Stimulated activated naive CD8-positive, alpha-beta T cell treated with anti-CD3 and anti-CD28 coated beads, Interleukin-15, amount 100 ng/mL, for 72 hours (primary cell): ENCODE results near the gene SORCS1.

Experiments
- ATAC-seq: fragments of 150-1000 bp; cut with Tn5 transposase; 2 replicates; pipeline ENCODE4 v1.10.0; 2021; ENCODE audit warnings: mild to moderate bottlenecking, moderate library complexity
- DNase-seq, 2 donors: peaks; one replicate each; pipeline ENCODE4 v3.0.0; 2021 to 2022
- H3K27ac Mint-ChIP-seq, 2 donors: one replicate each; pipeline ENCODE4 v1.8.0; 2022; ENCODE audit warnings: mild to moderate bottlenecking in 2 of 2, mixed read lengths in 2 of 2, moderate library complexity in 2 of 2
- H3K27me3 Mint-ChIP-seq: one replicate; pipeline ENCODE4 v1.8.0; 2022; ENCODE audit warnings: mixed read lengths
- H3K4me1 Mint-ChIP-seq: one replicate; pipeline ENCODE4 v1.8.0; 2022; ENCODE audit warnings: mild to moderate bottlenecking, mixed read lengths
- H3K4me3 Mint-ChIP-seq, 2 donors: one replicate each; pipeline ENCODE4 v1.8.0; 2022; ENCODE audit warnings: mild to moderate bottlenecking in 2 of 2, mixed read lengths in 2 of 2, moderate library complexity in 1 of 2
- H3K9me3 Mint-ChIP-seq, 2 donors: one replicate each; pipeline ENCODE4 v1.8.0; 2022; ENCODE audit warnings: mixed read lengths in 2 of 2

SORCS1 gene

DNA sequence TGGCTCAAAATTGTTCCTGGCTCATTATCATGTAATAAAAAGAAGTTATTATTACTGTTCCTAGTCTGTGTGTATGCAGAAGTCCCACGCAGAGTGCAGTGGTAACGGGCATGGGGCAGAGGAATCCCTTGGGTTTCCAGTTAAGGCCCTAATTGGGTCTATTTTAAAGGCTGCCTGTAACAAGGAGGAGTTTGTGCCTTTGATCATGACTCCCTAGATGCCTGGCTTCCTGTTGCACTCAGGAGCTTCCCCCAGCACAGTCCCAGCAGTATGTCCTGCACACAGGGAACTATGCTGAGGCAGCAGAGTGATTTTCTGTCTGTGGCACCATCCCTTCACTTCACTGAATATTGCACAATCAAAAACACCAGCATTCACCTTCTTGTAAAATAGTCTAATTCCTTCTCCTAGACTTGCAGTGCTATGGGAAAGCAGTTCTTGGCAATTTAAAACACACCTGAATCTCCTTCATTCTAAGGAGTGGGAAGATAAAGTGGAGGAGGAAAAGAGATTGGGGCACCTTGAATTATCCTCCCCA lies 22.9 kb downstream of the SORCS1 start:
- DNase-seq (no peak), ATAC-seq (no peak)
- Mint-ChIP-seq H3K4me3 (no peak overlapping the region), H3K4me1 (no peaks in the 10 kb centered on the region), H3K27ac (no peak overlapping the region), H3K27me3 (no peaks in the 10 kb centered on the region), H3K9me3 (peaks cover 11 to 16% of the 10 kb centered on the region in 2 donors)

DNA sequence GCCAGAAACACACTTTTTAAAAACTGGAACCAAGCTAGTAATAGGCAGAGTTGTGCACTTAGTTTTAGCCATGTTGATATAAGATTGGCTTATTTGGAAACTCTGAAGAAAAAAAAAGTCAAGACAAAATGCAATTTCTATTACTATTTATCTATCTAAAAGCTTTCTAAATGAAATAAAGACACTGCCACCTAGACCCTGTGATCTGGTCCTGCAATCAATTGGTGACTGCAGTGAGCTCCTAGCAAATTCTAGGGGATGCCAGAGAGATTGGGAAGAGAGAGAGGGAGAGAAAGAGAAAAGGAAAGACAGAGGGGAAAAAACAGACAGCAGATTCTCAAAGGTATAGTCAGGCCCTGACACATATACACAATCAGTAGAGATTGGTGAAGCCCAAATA lies 25.3 kb downstream of the SORCS1 start:
- DNase-seq (no peak), ATAC-seq (no peak)
- Mint-ChIP-seq H3K27me3 (no peaks in the 10 kb centered on the region), H3K27ac (no peak overlapping the region), H3K4me3 (no peak overlapping the region), H3K9me3 (peaks cover 3 to 6% of the 10 kb centered on the region in 2 donors), H3K4me1 (no peaks in the 10 kb centered on the region)

DNA sequence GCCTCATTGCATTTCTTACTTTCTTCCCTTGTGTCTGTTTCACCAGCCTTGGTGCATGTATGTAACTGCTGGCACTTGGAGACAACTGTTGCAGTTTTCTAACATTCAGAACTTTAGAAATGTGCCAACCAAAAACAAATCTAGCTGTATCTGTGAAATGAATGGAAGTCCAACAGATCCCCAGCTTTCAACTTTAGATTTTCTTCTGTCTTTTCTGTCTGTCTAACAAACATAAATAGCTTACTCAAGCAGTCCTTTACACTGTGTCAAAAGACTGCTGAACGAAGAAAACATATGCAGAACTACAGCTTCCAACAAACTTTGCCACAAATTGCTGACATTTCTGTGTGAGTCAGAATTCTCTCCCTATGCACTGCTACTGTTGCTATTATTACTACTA lies 30.9 kb downstream of the SORCS1 start:
- Mint-ChIP-seq H3K4me3 (no peak overlapping the region), H3K4me1 (no peaks in the 10 kb centered on the region), H3K27ac (no peak overlapping the region), H3K9me3 (peaks cover 7 to 9% of the 10 kb centered on the region in 2 donors), H3K27me3 (no peaks in the 10 kb centered on the region)
- no peak for ATAC-seq
- no peak for DNase-seq

DNA sequence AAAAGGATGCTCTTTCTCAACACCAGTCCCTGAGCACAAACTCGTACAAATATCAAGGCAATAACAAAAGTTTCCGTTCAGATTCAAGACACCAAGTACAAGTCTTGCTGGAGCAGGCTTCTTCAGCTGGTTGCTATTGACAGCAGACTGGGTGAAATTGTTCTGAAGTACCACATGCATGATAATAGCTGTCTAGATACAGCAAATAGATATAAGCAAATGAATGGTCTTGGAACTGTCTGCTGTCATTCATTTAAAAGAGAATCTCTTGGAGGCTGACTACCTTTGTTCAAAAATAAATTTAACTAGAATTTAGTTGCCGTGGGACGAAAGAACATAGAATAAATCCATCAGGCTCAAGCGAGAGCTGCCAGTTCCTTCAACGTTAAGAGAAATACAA lies 35.5 kb downstream of the SORCS1 start:
- Mint-ChIP-seq H3K9me3 (peaks cover 7 to 14% of the 10 kb centered on the region in 2 donors), H3K4me3 (no peak overlapping the region), H3K4me1 (no peaks in the 10 kb centered on the region), H3K27me3 (no peaks in the 10 kb centered on the region), H3K27ac (no peak overlapping the region)
- DNase-seq (no peak), ATAC-seq (no peak)

DNA sequence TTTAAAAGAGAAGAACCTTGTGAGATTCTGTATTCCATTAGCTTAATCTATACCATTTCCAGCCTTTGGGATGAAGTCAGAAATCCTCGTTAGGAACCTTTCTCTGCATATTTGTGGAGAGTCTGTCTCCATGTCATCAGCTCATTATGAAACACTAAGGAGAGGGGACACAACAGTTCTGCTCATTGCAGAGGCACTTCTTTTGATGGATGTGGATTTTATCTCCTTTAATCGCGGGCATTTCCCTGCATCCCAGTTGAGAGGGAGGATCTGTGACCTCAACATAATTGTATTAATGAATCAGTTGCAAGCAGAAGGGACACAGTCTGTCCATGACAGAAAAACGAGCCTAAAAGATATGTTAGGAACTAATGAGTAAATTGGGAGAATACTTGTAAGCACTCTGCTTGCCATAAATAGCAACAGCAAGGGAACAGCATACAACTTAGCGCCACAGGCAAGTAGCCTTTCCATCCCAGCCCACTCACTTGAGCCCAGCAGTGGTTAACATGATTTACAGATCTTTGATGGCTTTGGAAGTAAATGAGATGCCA lies 37.9 kb downstream of the SORCS1 start:
- H3K4me1 Mint-ChIP-seq = no peaks in the 10 kb centered on the region
- no peak for ATAC-seq
- no peak for DNase-seq
- no peak overlapping the region for H3K27ac Mint-ChIP-seq
- no peaks in the 10 kb centered on the region for H3K27me3 Mint-ChIP-seq
- no peak overlapping the region for H3K4me3 Mint-ChIP-seq
- peaks cover 7 to 14% of the 10 kb centered on the region in 2 donors for H3K9me3 Mint-ChIP-seq

DNA sequence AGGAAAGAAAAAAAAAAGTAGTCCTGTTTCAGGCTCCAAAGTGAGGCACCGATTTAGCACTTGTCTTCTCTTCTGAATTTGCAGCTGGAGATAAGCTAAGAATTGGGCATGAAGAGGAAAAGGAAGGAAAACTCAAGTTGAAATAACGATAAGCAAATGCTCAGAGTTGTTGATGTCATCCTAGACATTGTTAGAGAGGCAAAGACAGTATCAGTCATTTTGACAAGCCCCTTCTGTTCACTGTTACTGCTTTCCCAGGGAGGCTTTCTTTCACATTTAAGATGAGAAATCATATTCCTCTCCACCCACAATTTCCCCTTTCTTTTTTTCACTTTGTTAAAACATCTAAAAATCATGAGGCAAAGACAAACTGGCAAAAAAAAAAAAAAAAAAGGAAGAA lies 41.8 kb downstream of the SORCS1 start:
- Mint-ChIP-seq H3K4me1 (no peaks in the 10 kb centered on the region), H3K27me3 (no peaks in the 10 kb centered on the region), H3K4me3 (no peak overlapping the region), H3K9me3 (peaks cover 0 to 5% of the 10 kb centered on the region in 2 donors), H3K27ac (no peak overlapping the region)
- ATAC-seq (no peak), DNase-seq (no peak)

DNA sequence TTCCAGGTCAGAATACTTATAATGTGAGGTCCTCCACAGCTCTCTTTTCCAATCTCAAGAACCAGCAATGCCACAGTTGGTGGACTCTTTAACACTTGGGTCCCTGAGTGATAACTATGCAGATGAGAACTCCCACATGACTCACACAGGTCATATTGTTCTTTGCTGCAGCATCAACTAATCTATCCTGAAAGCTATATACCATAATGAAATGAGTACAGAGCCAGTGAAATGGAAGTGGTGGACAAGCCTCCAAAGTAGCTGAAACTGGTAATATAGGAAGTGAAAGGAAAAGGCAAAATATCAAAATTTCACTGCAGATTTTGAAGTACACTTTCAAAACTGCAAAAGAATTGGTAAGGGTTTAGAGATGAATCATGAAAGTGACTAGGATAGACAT lies 45.6 kb downstream of the SORCS1 start:
- H3K4me1 Mint-ChIP-seq = no peaks in the 10 kb centered on the region
- H3K9me3 Mint-ChIP-seq = peaks cover 0 to 4% of the 10 kb centered on the region in 2 donors
- no peak for ATAC-seq

DNA sequence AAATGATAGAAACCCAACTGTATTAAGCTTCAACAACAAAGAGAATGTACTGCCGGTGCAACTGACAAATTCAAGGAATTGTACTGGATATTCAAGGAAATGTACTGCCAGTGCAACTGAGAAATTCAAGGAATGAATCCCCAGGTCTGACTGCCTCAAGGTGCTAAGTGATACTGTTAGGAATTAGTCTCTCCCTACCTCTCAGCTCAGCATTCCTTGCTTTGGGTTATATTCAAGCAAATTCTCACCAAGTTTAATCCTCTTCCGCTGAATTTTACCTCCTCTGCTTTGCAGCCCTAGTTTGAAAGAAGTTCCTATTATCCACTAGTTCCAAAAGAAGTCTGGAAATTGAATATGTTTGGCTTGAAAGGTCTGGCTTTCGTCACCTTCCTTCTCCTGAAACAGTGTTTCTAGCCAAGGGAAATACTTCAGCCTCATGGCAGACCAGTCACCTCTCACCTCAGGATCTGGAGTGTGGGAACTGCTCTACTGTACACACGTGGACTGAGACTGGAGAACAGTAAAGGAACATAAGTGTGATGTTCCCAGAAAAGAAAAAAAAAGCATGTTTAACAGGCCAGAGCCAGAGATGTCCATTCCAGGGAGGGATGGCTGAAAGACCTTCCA lies 60.4 kb downstream of the SORCS1 start:
- no peak overlapping the region for H3K4me3 Mint-ChIP-seq
- peaks cover 6 to 25% of the 10 kb centered on the region in 2 donors for H3K9me3 Mint-ChIP-seq
- H3K27ac Mint-ChIP-seq = no peak overlapping the region
- DNase-seq (no peak), ATAC-seq (no peak)
- no peaks in the 10 kb centered on the region for H3K27me3 Mint-ChIP-seq
- no peaks in the 10 kb centered on the region for H3K4me1 Mint-ChIP-seq

More for the DNA sequence above, 45.6 kb downstream of the SORCS1 start:
- no peaks in the 10 kb centered on the region for H3K27me3 Mint-ChIP-seq
- no peak for DNase-seq
- no peak overlapping the region for H3K27ac Mint-ChIP-seq
- H3K4me3 Mint-ChIP-seq = no peak overlapping the region

DNA sequence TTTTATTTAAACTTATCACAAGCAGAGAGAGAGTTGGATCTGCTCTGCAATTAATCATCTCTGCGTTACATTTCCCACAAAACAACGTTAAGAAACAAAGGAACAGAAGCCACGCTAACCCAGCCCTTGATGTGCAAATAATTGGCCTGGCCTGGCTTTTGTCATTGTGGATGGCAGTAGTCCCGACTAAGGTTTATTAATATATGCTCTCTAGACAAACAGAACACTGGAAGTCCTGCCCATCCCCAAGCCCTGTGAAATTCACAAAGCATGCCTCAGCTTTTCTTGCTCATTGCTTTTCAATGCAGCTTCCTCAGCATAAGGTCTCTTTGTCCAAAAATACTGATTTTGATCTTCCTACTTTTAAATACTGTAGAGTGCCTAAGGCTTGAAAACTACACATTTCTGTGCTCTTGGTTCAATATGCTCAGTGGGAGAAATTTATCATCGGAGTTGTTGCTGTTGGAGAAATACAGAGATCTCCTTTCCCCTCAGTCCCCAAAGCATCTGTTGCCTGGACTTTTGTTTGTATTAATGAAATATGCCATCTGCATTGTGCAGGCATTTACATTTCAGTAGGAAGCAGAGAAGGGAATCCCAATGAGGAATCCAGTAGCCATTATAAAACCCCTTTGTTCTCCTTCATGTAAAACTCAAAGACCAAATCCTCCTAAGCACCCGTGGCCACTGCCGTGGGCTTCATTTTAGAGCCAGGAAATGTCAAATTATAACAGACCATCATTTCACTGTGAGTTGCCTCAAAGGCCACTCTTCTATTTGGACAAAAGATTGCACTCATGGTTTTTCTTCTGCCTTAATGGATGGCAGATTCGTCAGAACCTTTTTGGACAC lies 61.1 kb downstream of the SORCS1 start:
- Mint-ChIP-seq H3K4me3 (no peak overlapping the region), H3K27ac (no peak overlapping the region), H3K4me1 (no peaks in the 10 kb centered on the region), H3K27me3 (no peaks in the 10 kb centered on the region), H3K9me3 (peaks cover 4 to 20% of the 10 kb centered on the region in 2 donors)
- DNase-seq (no peak), ATAC-seq (no peak)

DNA sequence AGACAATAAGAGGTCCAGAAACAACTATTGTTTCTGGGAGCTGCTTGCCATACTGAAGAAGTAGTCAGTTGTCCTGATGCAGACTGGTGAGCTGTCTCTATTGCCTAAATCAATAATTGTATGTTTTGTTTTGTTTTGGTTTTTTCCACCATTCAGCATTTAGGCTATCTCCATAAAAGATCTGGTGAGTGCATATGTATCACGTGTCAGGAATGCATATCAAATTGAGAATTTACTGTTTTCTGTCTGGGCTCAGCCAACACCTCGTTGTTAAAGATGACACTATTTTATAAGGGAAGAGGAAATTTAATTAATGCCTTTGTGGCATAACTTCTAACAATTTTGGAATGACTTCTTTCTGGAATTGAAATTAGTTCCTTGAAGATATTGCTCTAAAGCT lies 66.2 kb downstream of the SORCS1 start:
- ATAC-seq (no peak), DNase-seq (no peak)
- no peaks in the 10 kb centered on the region for H3K27me3 Mint-ChIP-seq
- H3K27ac Mint-ChIP-seq = no peak overlapping the region
- H3K4me1 Mint-ChIP-seq = no peaks in the 10 kb centered on the region
- no peak overlapping the region for H3K4me3 Mint-ChIP-seq
- H3K9me3 Mint-ChIP-seq = peaks cover 0 to 15% of the 10 kb centered on the region in 2 donors

DNA sequence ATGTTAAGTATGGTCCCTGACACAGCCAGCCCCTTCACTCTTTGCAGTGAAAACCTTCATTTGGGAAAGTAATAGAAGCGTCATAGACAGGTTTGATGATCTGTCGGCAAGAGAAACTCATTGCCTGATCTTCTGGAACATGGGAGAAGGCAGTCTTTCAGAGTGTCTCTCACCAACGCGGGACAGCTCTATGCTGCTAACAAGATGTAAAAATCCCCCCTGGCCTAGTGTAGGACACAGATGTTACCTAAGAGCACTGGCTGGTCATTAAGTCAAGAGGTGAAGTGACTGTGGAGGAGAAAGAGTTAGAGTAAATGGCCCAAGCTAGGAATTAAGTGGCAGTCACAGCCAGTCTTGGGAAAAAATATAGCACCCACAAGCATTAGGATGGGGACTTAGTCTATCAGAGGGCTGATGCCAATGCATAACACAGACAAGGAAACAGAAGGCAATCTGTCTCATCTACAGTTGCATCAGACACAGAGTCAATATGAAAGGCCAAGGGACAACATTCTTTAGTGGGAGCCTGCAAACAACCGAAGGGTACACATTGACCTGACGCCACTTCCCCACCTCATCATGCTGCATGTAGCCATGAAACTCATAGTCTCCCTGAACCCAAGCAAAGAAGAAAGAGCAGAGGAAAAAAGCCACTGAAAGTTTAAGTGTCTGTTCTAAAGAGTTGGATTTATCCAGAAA lies 69.5 kb downstream of the SORCS1 start:
- Mint-ChIP-seq H3K27ac (no peak overlapping the region), H3K4me1 (no peaks in the 10 kb centered on the region), H3K4me3 (no peak overlapping the region), H3K9me3 (peaks cover 3 to 25% of the 10 kb centered on the region in 2 donors), H3K27me3 (no peaks in the 10 kb centered on the region)
- ATAC-seq (no peak), DNase-seq (no peak)

DNA sequence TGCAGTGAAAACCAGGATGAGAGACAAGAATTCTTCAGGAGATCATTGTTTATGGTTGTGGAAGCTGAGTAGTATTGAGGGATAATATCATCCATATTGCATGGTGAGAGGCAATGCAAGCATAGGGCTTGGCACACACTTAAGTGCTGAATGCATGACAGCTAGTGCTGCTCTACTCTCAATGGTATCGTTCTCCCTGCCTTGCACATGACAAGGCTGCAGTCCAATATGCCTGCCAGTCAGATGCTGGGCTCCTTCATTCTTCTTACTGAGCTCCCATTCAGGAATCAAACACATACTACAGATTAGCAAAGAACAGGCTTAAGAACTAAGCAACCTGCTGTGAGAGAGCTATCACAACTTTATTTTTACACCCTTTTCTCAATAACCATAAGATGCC lies 72.2 kb downstream of the SORCS1 start:
- ATAC-seq (no peak), DNase-seq (no peak)
- no peaks in the 10 kb centered on the region for H3K27me3 Mint-ChIP-seq
- peaks cover 4 to 28% of the 10 kb centered on the region in 2 donors for H3K9me3 Mint-ChIP-seq
- H3K4me3 Mint-ChIP-seq = no peak overlapping the region
- H3K27ac Mint-ChIP-seq = no peak overlapping the region
- no peaks in the 10 kb centered on the region for H3K4me1 Mint-ChIP-seq

DNA sequence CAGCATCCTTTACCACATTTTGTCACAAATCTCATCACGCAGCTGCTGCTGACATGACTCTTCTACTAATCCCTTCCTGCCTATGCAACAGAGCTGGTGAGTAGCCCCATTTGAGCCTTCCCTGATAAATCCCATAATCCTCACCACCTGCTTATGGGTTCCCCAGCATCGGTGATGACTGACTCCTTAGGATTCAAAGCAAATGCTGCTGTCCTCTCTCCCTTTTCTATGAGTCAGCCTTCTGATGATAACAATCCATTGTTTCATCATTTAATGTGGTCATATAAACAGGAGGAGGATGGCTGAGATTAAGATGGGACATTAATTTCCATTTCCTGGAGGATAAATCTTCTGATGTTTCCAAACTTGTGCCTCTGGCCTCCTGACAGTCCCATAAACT lies 73.4 kb downstream of the SORCS1 start:
- H3K27me3 Mint-ChIP-seq = no peaks in the 10 kb centered on the region
- no peak overlapping the region for H3K4me3 Mint-ChIP-seq
- DNase-seq (no peak), ATAC-seq (no peak)
- no peaks in the 10 kb centered on the region for H3K4me1 Mint-ChIP-seq
- H3K27ac Mint-ChIP-seq = no peak overlapping the region
- peaks cover 4 to 28% of the 10 kb centered on the region in 2 donors for H3K9me3 Mint-ChIP-seq

DNA sequence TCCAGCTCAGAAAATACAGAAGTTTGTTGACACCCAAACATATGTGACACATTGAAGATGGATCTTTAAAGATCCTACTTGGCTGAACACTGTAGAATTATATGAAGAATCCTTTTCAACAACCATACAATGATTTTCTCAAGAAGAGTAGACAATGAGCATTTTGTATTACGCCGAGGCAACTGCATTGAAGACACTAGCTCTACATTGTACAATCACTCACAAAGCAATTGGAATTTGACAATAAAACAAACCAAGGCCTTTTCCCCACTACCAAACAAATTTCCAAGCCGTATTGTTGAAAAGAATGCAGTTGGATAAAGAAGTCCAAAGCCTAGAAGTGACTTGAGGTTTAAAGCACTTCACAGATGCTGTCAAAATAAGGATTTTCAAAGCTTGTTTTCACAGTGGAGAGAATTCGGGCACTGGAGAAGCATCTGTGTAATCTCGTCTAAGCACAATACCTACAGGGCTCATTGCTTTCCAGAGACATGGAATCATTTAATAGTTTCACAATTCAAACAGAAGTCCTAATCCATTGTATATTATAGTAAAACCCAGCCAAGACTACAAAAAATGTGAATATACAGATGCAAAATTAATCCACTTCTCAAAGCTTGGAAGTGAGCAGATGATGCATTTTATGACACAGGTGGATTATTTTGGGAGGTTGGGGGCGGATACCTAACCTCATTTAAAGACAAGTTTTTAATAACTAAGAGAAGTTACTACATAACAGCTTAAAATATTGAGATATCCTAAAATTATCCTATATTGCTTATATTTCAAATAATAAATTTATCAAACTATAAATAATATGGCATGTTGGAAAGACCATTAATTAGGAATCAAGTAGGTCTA lies 78.6 kb downstream of the SORCS1 start:
- H3K4me3 Mint-ChIP-seq = no peak overlapping the region
- H3K4me1 Mint-ChIP-seq = no peaks in the 10 kb centered on the region
- ATAC-seq (no peak), DNase-seq (no peak)
- peaks cover 4 to 10% of the 10 kb centered on the region in 2 donors for H3K9me3 Mint-ChIP-seq
- H3K27ac Mint-ChIP-seq = no peak overlapping the region
- no peaks in the 10 kb centered on the region for H3K27me3 Mint-ChIP-seq
